ENCODE data around the gene DLGAP5.

The DLGAP5 gene, protein sequence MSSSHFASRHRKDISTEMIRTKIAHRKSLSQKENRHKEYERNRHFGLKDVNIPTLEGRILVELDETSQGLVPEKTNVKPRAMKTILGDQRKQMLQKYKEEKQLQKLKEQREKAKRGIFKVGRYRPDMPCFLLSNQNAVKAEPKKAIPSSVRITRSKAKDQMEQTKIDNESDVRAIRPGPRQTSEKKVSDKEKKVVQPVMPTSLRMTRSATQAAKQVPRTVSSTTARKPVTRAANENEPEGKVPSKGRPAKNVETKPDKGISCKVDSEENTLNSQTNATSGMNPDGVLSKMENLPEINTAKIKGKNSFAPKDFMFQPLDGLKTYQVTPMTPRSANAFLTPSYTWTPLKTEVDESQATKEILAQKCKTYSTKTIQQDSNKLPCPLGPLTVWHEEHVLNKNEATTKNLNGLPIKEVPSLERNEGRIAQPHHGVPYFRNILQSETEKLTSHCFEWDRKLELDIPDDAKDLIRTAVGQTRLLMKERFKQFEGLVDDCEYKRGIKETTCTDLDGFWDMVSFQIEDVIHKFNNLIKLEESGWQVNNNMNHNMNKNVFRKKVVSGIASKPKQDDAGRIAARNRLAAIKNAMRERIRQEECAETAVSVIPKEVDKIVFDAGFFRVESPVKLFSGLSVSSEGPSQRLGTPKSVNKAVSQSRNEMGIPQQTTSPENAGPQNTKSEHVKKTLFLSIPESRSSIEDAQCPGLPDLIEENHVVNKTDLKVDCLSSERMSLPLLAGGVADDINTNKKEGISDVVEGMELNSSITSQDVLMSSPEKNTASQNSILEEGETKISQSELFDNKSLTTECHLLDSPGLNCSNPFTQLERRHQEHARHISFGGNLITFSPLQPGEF

DNA sequence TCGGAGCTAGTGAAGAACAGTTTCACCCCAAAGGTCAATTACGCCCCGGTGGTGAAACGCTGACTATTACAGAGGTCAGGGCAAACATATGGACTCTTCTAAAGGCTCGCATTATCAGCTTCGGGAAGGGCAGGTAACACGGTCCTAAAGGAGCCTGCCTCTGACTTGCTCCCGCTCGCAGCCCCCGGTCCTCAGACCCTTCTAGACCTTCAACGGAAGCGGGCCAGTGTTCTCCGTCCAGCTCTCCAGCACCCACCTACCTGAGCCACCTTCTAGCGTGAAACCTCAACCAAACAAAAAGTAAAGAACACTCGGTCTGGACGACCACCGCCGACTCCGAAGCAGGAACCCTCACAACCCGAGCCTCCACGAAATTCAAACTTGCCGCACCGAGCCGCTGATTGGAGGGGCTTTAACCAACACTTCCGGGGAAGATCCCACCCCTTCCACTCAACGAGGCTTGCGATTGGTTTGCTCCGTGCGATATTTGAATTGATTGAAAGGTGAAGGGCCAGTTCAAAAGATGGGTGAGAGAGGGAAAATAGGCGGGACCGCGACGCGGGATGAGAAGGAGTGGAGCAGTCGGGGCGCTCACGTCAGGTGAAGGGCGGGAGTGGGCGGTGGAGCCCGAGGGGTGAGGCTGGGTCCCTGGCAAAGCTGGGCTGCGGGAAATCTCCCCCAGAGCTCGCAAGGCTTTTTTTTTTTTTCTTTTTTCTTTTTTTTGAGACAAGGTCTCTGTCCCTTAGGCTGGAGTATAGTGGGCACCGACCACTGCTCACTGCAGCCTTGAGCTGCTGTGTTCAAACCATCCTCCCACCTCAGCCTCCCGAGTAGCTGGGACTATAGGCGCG, at the start of gene DLGAP5:
DLGAP5 (minus strand) TSS at position 383 of the 851 bp plus-strand sequence. CDS start 2,406 bp downstream, outside the sequence.
- DNase-seq = peak; percentile 92 to 95

DNA sequence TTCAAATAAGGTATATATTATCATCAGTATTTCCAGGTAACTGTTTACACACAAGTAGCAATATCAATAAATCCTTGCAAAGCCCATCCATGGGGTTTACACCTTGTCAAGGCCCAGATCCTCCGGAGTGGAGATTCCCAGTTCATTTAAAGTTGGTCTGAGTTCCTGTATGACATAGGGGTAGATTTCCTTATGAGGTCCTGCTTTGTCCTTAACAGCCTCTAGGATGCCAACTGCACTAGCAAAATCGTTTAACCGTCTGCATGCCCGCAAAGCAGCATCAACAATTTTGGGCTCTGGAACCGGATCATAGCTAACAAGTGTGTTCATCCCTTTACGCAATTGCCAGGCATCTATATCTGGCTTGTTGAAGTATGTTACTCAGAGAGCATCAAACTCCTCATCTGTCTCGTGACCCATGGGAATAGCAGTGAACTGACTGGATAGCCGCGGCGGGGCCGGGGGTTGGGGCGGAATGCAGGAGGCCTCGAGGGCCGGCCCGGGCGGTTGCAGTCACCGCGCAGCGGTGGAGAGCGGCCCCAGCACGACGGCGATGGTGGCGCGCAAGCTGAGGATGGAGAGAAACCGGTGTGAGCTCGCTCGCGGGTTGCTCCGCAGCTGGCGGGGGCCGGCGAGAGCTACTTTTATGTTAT, 49.3 kb upstream of the DLGAP5 start:
- DNase-seq = no peak

DNA sequence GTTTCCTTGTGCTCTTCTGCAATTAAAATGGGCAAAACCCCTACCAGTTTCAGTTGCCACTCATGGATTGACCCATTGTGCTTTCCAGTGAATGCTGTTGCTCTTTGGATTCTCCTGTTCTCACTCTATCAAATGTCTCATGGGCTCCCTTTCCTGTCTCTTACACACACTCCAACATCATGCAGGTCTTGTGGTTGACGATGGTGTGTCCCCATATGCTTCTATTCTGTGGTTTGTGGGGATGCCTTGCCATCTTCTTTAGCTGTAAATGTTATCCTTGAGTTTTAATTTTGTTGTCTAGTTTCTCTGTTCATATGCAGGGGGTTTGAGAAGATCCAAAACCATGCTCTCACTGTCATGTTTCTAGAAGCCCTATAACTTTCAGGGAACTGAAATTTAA, 47.9 kb upstream of the DLGAP5 start:
- no peak for DNase-seq

DNA sequence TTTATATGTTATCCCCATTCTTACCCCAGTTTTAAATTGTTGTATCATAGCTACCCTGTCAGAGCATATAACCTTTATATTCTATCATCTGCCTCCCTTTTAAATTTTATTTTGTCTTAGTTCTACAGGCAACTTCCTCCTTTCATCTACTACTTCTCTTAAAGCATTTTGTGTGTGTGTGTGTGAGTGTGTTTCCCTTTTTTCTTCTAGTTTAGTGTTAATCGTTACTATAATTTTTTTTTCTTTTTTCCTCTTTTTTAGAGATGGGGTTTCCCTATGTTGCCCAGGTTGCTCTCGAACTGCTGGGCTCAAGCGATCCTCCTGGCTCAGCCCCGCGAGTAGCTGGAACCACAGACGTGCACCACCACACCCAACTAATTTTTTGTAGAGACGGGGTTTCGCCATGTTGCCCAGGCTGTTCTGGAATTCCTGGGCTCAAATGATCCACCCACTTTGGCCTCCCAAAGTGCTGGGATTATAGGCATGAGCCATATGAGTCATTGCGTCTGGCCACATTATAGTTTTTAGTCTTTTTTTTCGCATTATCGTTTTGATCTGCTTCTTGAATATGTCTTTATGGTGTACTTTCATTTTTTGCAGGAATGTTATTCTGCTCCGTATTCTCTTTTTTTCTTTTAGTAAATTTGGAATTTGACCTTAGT, 46.8 kb upstream of the DLGAP5 start:
- DNase-seq = peak in 1 of 2 donors; percentile 7

DNA sequence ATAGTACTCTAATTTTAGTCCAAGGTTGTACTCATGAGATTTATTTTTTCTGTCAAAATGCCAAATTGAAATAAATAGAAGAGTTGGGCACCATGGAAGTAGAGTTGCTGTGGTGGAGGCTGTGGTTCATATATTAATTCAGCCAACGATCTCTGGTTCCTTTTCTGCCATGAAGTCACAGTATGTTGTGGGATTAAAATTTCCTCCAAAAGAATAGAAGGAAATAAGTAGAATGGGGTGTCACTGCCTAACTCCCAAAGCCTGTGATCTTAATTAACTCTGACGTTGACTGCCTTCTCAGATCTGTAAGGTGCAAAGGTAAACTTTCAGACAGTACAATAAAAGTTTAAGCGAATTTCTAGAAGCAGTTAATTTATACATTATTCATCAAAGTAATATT, 42.2 kb upstream of the DLGAP5 start:
- DNase-seq = no peak

DNA sequence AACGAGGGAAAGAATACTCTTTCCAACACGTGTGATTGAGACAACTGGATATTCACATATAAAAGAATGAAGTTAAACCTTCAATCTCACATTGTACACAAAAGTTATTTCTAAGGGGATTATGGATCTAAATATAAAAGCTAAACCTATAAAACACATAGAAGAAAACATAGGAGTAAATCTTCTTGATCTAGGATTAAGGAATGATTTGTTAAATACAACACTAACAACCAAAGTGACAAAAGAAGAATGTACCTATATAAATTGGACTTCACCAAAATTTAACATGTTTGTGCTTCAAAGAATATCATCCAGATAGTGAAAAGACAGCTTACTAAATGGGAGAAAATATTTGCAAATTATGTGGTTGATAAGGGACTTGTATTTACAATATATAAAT, 36.9 kb upstream of the DLGAP5 start:
- no peak for DNase-seq

DNA sequence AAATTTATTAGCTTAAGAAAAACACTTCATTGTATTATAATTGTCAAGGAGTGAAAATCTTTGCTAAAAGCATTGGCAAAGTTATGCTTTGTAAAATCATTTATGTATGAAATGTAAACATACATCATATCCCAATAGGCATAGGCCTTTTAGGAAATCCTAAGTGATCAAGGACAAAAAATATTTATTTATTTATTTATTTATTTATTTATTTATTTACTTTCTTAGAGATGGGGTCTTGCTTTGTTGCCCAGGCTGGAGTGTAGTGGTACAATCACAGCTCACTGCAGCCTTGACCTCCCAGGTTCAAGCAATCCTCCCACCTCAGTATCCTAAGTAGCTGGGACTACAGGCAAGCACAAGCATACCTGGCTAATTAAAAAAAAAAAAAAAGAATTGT, 32.0 kb upstream of the DLGAP5 start:
- DNase-seq = no peak

DNA sequence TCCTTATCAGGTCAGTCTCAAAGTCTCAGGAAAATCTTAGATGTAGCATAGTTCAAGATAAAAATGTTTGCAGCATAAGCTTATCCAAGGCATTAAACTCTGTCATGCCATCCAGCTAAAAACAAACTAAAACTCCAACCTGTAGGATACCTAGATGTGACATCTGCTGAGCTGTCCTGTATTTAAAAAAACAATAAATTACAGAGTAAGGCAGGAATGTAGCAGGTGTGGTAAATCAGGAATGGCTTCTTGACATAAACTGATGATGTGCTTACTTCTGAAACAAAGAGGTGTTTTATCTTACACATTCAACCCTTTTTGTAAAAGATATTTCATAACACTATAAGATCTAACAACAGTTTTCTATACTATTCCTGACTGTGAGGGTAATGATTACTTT, 30.6 kb upstream of the DLGAP5 start:
- no peak for DNase-seq

DNA sequence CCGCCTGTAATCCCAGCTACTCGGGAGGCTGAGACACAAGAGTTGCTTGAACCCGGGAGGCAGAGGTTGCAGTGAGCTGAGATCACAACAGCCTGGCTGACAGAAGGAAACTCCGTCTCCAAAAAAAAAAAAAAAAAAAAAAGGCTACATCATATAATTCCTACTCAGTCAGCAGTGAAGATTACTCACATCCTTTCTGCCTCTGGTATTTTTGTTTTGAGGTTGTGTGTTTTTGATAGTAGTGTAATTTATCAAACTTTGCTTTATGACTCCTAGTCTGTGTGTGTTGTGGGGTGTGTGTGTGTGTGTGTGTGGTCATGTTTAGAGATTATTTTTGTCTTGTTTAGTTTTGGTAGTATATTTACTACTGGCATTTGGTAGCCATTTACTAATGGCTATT, 29.8 kb upstream of the DLGAP5 start:
- no peak for DNase-seq

DNA sequence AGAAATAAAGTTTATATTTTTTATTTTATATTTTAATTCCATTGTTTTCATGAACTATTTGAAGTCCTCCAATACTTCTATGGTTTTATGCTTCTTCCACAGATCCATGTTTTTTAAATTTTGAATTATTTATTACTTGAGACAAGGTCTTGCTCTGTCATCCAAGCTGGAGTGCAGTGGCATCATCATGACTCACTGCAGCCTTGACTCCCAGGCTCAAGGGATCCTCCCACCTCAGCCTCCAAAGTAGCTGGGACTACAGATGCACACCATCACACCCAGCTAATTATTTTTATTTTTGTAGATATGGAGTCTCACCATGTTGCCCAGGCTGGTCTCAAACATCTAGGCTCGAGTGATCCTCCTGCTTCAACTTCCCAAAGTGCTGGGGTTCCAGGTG, 28.8 kb upstream of the DLGAP5 start:
- no peak for DNase-seq

DNA sequence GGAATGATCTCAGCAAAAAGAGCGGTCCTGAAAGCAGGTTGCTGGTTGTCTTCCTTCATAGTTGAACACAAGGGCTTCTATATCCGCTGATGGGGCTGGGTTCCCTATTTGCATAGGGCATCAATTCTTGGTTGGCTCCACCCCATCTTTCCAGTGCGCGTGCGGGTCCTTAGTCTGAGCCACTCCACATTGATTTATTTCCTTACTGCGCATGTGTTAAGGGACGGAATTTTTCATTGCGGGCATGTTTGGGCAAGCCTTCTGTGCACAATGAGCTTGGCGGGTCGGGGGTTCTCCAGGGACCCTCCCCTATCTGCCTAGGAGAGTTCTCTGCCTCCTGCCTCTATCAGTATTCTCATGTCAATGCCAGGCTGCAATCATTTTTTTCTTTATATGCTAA, 21.2 kb upstream of the DLGAP5 start:
- DNase-seq = no peak

DNA sequence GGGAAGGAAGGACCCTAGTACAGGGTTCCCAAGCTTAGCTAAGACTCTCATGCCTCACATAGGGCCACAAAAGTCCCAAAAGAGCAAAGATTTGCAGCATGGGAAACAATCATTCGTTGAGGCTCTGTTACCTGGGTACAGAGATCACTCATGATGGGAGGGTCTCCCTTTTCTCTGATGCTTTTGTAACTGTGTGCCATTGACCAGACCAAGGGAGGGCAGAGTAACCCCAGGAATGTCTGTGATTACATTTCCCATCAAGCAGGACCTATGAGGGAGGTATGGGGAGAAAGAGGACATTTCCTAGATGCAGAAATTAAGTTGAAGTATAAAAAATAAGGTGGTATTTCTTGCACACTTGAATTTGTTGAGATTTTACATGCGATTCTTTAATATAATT, 16.4 kb upstream of the DLGAP5 start:
- DNase-seq = no peak

DNA sequence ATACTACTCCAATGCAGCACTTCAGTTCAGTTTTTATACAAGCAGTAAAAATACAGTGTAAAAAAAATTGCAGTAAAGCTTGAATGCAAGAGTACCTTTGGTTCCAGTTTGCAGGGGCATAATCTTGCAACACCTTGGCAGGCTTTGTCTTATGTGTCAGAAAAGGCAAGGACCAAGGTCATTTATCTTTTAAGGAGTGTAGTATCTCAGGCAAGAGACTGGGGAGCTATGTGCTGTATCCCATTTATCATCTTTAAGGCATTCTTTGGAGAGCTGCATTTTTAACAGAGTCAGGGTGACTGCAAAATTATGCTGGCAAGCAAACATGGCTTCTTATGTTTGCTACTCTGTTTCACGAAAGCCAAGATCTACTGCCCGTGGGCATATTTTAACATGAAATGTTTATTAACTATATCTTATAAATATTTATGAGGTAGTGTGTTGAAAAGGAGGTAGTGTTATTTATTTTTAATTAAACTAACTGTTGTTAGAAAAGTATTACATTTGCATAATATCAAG, 14.8 kb upstream of the DLGAP5 start:
- no peak for DNase-seq

DNA sequence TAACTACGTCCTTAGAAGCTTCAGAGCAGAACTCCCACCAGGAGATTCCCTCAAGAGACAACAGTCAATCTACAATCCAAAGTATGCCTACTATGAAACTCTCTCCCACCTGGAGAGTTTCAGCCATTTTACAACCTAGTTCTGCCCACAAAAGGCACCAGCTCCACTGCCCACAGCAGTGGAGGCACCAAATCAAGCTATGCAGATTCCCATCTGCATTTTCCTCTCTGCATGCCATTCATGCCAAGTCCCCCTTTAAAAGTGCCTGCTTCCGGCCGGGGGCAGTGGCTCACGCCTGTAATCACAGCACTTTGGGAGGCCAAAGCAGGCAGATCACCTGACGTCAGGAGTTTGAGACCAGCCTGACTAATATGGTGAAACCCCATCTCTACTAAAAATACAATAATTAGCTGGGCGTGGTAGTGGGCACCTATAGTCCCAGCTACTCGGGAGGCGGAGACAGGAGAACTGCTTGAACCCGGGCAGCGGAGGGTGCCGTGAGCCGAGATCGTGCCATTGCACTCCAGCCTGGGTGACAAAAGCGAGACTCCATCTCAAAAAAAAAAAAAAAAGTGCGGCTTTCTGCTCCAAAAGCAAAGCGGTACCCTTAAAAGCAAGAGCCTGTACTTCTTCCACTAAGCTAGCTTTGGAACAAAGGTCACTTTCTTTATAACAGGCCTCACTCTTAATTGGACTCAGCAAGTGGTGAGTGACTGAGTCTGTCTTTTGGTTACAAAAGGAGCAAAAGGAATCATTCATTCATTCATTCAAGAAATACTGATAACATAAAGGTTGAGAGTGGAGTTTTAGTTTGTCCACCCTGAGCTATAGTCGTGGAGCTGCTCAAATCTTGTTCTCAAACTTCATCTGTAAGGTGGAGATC, 10.1 kb upstream of the DLGAP5 start:
- no peak for DNase-seq

DNA sequence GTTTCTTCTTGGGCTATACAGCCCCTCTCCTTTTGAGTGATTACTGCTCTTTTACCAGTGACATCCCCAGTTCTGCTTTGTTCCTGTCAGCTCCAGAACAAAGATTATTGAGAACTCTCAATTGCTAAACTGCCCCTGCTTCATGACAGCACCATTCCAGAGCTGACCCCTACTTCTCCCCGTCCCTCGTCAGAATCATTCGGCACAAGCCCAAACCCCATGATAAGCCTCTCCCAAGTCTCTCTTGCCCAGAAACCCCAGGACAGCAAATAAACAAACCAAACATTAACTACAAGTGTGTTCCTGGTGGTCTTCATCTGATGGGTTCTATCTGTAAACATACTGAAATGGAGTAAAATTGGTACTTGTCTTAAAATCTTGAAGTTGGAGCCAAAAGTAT, 9.3 kb upstream of the DLGAP5 start:
- no peak for DNase-seq

DNA sequence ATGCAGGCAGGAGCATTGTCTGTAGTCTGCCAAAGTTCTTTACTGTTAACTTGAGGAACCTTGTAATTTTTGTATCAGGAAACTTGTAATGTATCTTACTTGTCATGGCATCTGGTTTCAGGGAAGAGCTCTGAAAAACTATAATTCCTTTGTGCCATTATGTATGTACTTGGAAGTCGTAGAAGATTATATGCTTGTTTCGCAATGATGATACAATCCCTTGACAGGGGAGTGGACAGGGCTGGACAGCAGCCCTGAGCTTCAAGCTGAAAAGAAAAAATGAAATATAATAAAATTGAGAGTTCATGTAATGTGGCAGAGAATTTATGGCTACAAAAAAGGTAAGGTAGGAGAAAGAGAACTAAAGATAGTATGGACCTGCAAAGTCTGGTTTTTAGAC, 7.4 kb upstream of the DLGAP5 start:
- DNase-seq = no peak

DNA sequence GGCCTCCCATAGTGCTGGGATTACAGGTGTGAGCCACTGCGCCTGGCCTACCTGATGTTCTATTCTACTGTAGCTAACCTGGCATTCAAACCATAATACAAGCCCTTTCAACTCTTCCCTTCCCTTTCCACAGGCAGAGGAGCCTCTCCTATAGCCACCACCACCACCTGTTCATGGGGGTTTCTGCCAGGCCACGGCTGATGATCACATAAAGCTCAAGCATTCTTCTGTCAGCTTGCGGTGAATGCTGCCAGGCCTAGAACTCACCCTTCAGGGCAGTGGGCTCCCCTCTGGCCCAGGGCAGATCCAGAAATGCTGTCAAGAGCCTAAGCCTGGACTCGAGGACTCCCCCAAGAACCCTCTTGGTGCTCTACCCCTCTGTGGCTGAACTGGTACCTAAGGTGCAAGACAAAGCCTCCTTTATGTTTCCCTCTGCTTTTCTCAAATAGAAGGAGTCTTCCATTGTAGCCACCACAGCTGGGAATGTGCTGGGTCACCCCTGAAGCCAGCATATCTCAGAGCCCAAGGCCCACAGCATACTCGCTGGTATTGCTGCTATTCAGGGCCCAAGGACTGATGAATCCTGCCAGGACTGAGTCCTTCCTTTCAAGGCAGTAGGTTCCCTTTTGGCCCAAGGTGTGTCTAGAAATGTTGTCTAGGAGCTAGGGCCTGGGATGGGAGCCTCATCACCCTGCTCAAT, 3.4 kb upstream of the DLGAP5 start:
- DNase-seq = no peak

DNA sequence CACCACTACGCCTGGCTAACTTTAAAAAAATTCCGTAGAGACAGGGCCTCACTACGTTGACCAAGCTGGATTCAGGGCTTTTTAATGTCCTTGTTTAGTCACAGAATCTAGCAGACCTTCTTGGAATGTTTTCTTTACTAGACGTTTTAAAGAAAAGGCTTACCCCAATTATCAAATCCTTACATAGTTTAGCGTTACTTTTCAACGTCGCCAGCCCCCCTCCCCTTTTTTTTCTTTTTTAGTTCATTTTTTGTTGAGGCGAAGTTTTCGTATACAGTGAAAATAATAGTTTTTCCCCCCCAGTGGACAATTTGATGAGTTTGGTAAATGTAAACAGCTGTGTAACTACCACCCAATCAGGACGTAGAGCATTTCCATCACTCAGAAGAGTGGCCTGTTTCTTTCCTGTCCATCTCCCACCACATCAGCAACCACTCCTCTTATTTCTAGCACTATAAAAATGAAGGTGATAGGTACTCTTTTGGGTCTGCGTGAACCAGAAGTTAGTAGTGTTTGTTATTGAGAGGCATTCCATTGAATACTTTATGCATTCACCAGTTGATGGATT, 753 bp upstream of the DLGAP5 start:
- no peak for DNase-seq

DNA sequence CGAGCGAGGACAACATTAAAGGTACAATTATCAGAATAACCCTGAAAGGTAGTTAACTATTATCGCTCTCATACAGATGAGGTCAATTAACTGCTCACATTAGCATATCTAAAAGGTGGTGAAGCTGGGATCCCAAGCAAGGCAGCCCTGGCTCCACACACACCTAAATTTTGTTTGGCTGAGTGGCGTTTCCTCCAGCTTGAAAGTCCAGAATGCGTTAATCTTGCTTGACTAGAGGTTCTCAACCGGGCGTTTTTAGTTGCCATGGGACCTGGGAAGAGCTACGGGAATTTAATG, 531 bp downstream of the DLGAP5 start:
- no peak for DNase-seq

DNA sequence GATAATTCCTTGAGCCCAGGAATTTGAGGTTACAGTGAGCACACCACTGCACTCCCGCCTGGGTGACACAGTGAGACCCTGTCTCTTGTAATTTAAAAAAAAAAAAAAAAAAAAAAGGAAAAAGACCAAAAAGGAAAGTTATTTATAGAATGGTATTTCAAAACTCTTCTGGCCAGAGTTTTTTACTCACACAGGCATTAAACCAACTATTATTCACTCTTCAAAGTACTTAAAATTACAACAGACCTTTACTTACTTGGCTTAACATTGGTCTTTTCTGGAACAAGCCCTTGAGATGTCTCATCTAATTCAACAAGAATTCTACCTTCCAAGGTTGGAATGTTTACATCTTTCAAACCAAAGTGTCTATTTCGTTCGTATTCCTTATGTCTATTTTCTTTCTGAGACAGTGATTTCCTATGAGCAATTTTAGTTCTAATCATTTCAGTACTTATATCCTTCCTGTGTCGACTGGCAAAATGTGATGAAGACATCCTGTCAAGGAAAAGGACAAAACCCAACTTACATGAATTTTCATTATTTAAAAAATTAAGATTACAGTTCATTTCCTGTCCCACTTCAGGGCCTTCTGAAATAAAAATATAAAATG, 2.6 kb downstream of the DLGAP5 start:
- no peak for DNase-seq

Measured in CD4-positive, alpha-beta T cell treated with Interleukin-4 for 1 hour (primary cell).